ENCODE results near the gene COQ8B.

Gene COQ8B

GRCh38 chr19:40762754-40763470 is 46.2 kb upstream of the COQ8B start:
- Histone ChIP-seq H4K91ac (ENCODE audit: low read depth, low read length, poor library complexity) (no peak overlapping the region), H3K4me3 (ENCODE audit: low read length in 2 of 2) (no peak overlapping the region), H3K4me2 (ENCODE audit: insufficient read depth, low read length, poor library complexity, severe bottlenecking) (no peak overlapping the region), H2BK120ac (ENCODE audit: low read depth, low read length) (no peak overlapping the region), H2AFZ (ENCODE audit: low read length) (no peak overlapping the region), H3K36me3 (replicated peaks in 1 of 2; ENCODE audit: control insufficient read depth in 2 of 2, insufficient read depth in 2 of 2, low read length in 2 of 2) (peaks cover 69 to 97% of the 10 kb centered on the region in 2 donors), H2AK5ac (ENCODE audit: low read depth, low read length) (no peak overlapping the region), H3K18ac (ENCODE audit: low read length) (no peak overlapping the region), H4K8ac (ENCODE audit: low read depth, low read length) (no peak overlapping the region), H3K9me3 (replicated peaks in 1 of 2; ENCODE audit: control insufficient read depth in 2 of 2, insufficient read depth in 1 of 2, low read depth in 1 of 2, low read length in 2 of 2) (no peaks in the 10 kb centered on the region), H3K4ac (ENCODE audit: low read length) (no peak overlapping the region), H2BK12ac (ENCODE audit: low read length) (no peak overlapping the region), H3K23ac (ENCODE audit: low read depth, low read length, poor library complexity) (peak overlapping the region; percentile 75), H3K14ac (ENCODE audit: low read length) (no peak overlapping the region), H3K9ac (ENCODE audit: low read depth, low read length, poor library complexity) (no peak overlapping the region), H3K4me1 (ENCODE audit: control insufficient read depth in 2 of 2, insufficient read depth in 1 of 2, low read depth in 1 of 2, low read length in 2 of 2) (no peaks in the 10 kb centered on the region), H2BK5ac (ENCODE audit: low read length) (no peak overlapping the region), H3K79me1 (ENCODE audit: low read depth, low read length) (peaks cover 3% of the 10 kb centered on the region), H3K27me3 (ENCODE audit: control insufficient read depth in 3 of 3, insufficient read depth in 3 of 3, low read depth in 1 of 3, low read length in 3 of 3) (no peaks in the 10 kb centered on the region), H3K27ac (replicated peaks; ENCODE audit: low read length) (no peak overlapping the region), H2BK15ac (ENCODE audit: low read length) (no peak overlapping the region)
- WGBS, 2 donors (ENCODE audit: extremely low coverage in 2 of 2, insufficient read length in 2 of 2, insufficient replicate concordance in 1 of 2): no CpG with 5 or more reads among the region's 17 CpGs
- DNase-seq (ENCODE audit: low spot score): no peak

GRCh38 chr19:40759352-40759751 is 42.7 kb upstream of the COQ8B start:
- no peak overlapping the region for H3K9ac ChIP-seq (ENCODE audit: low read depth, low read length, poor library complexity)
- no CpG with 5 or more reads among the region's 13 CpGs for WGBS, 2 donors (ENCODE audit: extremely low coverage in 2 of 2, insufficient read length in 2 of 2, insufficient replicate concordance in 1 of 2)
- H2AK5ac ChIP-seq (ENCODE audit: low read depth, low read length): no peak overlapping the region
- no peak overlapping the region for H4K8ac ChIP-seq (ENCODE audit: low read depth, low read length)
- H3K14ac ChIP-seq (ENCODE audit: low read length): no peak overlapping the region
- H3K23ac ChIP-seq (ENCODE audit: low read depth, low read length, poor library complexity): no peak overlapping the region
- no peak overlapping the region for H3K27ac ChIP-seq (replicated peaks; ENCODE audit: low read length)
- no peak overlapping the region for H2BK120ac ChIP-seq (ENCODE audit: low read depth, low read length)
- H3K18ac ChIP-seq (ENCODE audit: low read length): no peak overlapping the region
- no peak overlapping the region for H3K4ac ChIP-seq (ENCODE audit: low read length)
- peaks cover 20% of the 10 kb centered on the region for H3K79me1 ChIP-seq (ENCODE audit: low read depth, low read length)
- peaks cover 0 to 6% of the 10 kb centered on the region in 2 donors for H3K4me1 ChIP-seq (ENCODE audit: control insufficient read depth in 2 of 2, insufficient read depth in 1 of 2, low read depth in 1 of 2, low read length in 2 of 2)
- no peak overlapping the region for H2BK12ac ChIP-seq (ENCODE audit: low read length)
- H2AFZ ChIP-seq (ENCODE audit: low read length): no peak overlapping the region
- no peak for DNase-seq (ENCODE audit: low spot score)
- H3K9me3 ChIP-seq (replicated peaks in 1 of 2; ENCODE audit: control insufficient read depth in 2 of 2, insufficient read depth in 1 of 2, low read depth in 1 of 2, low read length in 2 of 2): peaks cover 0 to 2% of the 10 kb centered on the region in 2 donors
- no peak overlapping the region for H3K4me3 ChIP-seq (ENCODE audit: low read length in 2 of 2)
- H3K36me3 ChIP-seq (replicated peaks in 1 of 2; ENCODE audit: control insufficient read depth in 2 of 2, insufficient read depth in 2 of 2, low read length in 2 of 2): peaks cover 79 to 97% of the 10 kb centered on the region in 2 donors
- no peaks in the 10 kb centered on the region for H3K27me3 ChIP-seq (ENCODE audit: control insufficient read depth in 3 of 3, insufficient read depth in 3 of 3, low read depth in 1 of 3, low read length in 3 of 3)
- H2BK5ac ChIP-seq (ENCODE audit: low read length): no peak overlapping the region
- no peak overlapping the region for H2BK15ac ChIP-seq (ENCODE audit: low read length)
- H3K4me2 ChIP-seq (ENCODE audit: insufficient read depth, low read length, poor library complexity, severe bottlenecking): no peak overlapping the region
- H4K91ac ChIP-seq (ENCODE audit: low read depth, low read length, poor library complexity): no peak overlapping the region

- no peak for DNase-seq (ENCODE audit: low spot score)
- H3K4me3 ChIP-seq (ENCODE audit: low read length in 2 of 2): no peak overlapping the region
- H3K4me2 ChIP-seq (ENCODE audit: insufficient read depth, low read length, poor library complexity, severe bottlenecking): no peak overlapping the region
- no peak overlapping the region for H2BK5ac ChIP-seq (ENCODE audit: low read length)
- no CpG with 5 or more reads among the region's 3 CpGs for WGBS, 2 donors (ENCODE audit: extremely low coverage in 2 of 2, insufficient read length in 2 of 2, insufficient replicate concordance in 1 of 2)
- H3K9ac ChIP-seq (ENCODE audit: low read depth, low read length, poor library complexity): no peak overlapping the region
- peaks cover 0 to 7% of the 10 kb centered on the region in 2 donors for H3K4me1 ChIP-seq (ENCODE audit: control insufficient read depth in 2 of 2, insufficient read depth in 1 of 2, low read depth in 1 of 2, low read length in 2 of 2)
- no peak overlapping the region for H2BK120ac ChIP-seq (ENCODE audit: low read depth, low read length)
- no peak overlapping the region for H2AFZ ChIP-seq (ENCODE audit: low read length)
- H3K23ac ChIP-seq (ENCODE audit: low read depth, low read length, poor library complexity): no peak overlapping the region
- H3K18ac ChIP-seq (ENCODE audit: low read length): no peak overlapping the region
- H3K14ac ChIP-seq (ENCODE audit: low read length): no peak overlapping the region
- peaks cover 20% of the 10 kb centered on the region for H3K79me1 ChIP-seq (ENCODE audit: low read depth, low read length)
- H2BK15ac ChIP-seq (ENCODE audit: low read length): no peak overlapping the region
- H3K27ac ChIP-seq (replicated peaks; ENCODE audit: low read length): no peak overlapping the region
- no peaks in the 10 kb centered on the region for H3K27me3 ChIP-seq (ENCODE audit: control insufficient read depth in 3 of 3, insufficient read depth in 3 of 3, low read depth in 1 of 3, low read length in 3 of 3)
- H2BK12ac ChIP-seq (ENCODE audit: low read length): no peak overlapping the region
- H4K8ac ChIP-seq (ENCODE audit: low read depth, low read length): no peak overlapping the region
- H3K9me3 ChIP-seq (replicated peaks in 1 of 2; ENCODE audit: control insufficient read depth in 2 of 2, insufficient read depth in 1 of 2, low read depth in 1 of 2, low read length in 2 of 2): peaks cover 0 to 2% of the 10 kb centered on the region in 2 donors
- no peak overlapping the region for H2AK5ac ChIP-seq (ENCODE audit: low read depth, low read length)
- no peak overlapping the region for H4K91ac ChIP-seq (ENCODE audit: low read depth, low read length, poor library complexity)
- no peak overlapping the region for H3K4ac ChIP-seq (ENCODE audit: low read length)
- peaks cover 73 to 96% of the 10 kb centered on the region in 2 donors for H3K36me3 ChIP-seq (replicated peaks in 1 of 2; ENCODE audit: control insufficient read depth in 2 of 2, insufficient read depth in 2 of 2, low read length in 2 of 2)
Observed at GRCh38 chr19:40758491-40758890, 41.8 kb upstream of the COQ8B start.

GRCh38 chr19:40756502-40757110 is 39.9 kb upstream of the COQ8B start:
- H3K4me2 ChIP-seq (ENCODE audit: insufficient read depth, low read length, poor library complexity, severe bottlenecking): no peak overlapping the region
- no peak overlapping the region for H3K14ac ChIP-seq (ENCODE audit: low read length)
- H2AFZ ChIP-seq (ENCODE audit: low read length): no peak overlapping the region
- H2BK12ac ChIP-seq (ENCODE audit: low read length): no peak overlapping the region
- no peak overlapping the region for H3K4ac ChIP-seq (ENCODE audit: low read length)
- H3K9ac ChIP-seq (ENCODE audit: low read depth, low read length, poor library complexity): no peak overlapping the region
- H3K27ac ChIP-seq (replicated peaks; ENCODE audit: low read length): no peak overlapping the region
- H2BK15ac ChIP-seq (ENCODE audit: low read length): no peak overlapping the region
- whole genome bisulfite sequencing, 2 donors (ENCODE audit: extremely low coverage in 2 of 2, insufficient read length in 2 of 2, insufficient replicate concordance in 1 of 2): no CpG with 5 or more reads among the region's 11 CpGs
- DNase-seq (ENCODE audit: low spot score): no peak
- H2BK5ac ChIP-seq (ENCODE audit: low read length): no peak overlapping the region
- H2AK5ac ChIP-seq (ENCODE audit: low read depth, low read length): no peak overlapping the region
- H4K8ac ChIP-seq (ENCODE audit: low read depth, low read length): no peak overlapping the region
- peaks cover 18% of the 10 kb centered on the region for H3K79me1 ChIP-seq (ENCODE audit: low read depth, low read length)
- no peak overlapping the region for H3K18ac ChIP-seq (ENCODE audit: low read length)
- no peak overlapping the region for H2BK120ac ChIP-seq (ENCODE audit: low read depth, low read length)
- no peak overlapping the region for H4K91ac ChIP-seq (ENCODE audit: low read depth, low read length, poor library complexity)
- H3K23ac ChIP-seq (ENCODE audit: low read depth, low read length, poor library complexity): no peak overlapping the region
- peaks cover 2 to 3% of the 10 kb centered on the region in 2 donors for H3K9me3 ChIP-seq (replicated peaks in 1 of 2; ENCODE audit: control insufficient read depth in 2 of 2, insufficient read depth in 1 of 2, low read depth in 1 of 2, low read length in 2 of 2)
- H3K4me3 ChIP-seq (ENCODE audit: low read length in 2 of 2): no peak overlapping the region
- peaks cover 4 to 7% of the 10 kb centered on the region in 2 donors for H3K4me1 ChIP-seq (ENCODE audit: control insufficient read depth in 2 of 2, insufficient read depth in 1 of 2, low read depth in 1 of 2, low read length in 2 of 2)
- H3K36me3 ChIP-seq (replicated peaks in 1 of 2; ENCODE audit: control insufficient read depth in 2 of 2, insufficient read depth in 2 of 2, low read length in 2 of 2): peaks cover 55 to 90% of the 10 kb centered on the region in 2 donors
- H3K27me3 ChIP-seq (ENCODE audit: control insufficient read depth in 3 of 3, insufficient read depth in 3 of 3, low read depth in 1 of 3, low read length in 3 of 3): no peaks in the 10 kb centered on the region

Measured in neuronal stem cell (in vitro differentiated cells).